Left colon (tissue), 2 donors: ENCODE measurements around the gene ANKRD23. TPM values are rescaled to one million over a fixed set of nuclear protein-coding genes. Genes with fewer than 3 reads are reported as not detected.

Experiments used
- ATAC-seq: fragments of 200-7000 bp; cut with Tn5 transposase; one replicate; pipeline ENCODE4 v1.9.1; 2020; ENCODE audit warnings: mild to moderate bottlenecking, moderate library complexity
- DNase-seq, 2 donors: peaks; one replicate each; pipeline ENCODE4 v3.0.0-alpha.2; 2020
- intact Hi-C, 2 donors: fragments of 100-400 bp; cut with DNase I in 1 of 2; cut with micrococcal nuclease in 1 of 2; formaldehyde crosslinking; loops; one replicate each; pipeline versions ENCODE4 v1.11.2 to v1.14.0; 2022; cut with DNase I, micrococcal nuclease
- total RNA-seq, 2 donors: library from RNA; stranded (reverse); fragmentation: NEBNext Ultra II Directional; extraction: Animal tissue kit (Norgen Biotek cat#: 25700); gene quantifications; one replicate each; pipeline ENCODE4 v1.2.1, GENCODE V29; 2021
- donor health status: DM: no; HTN: no; CAD: no.
- donor health status: DM: yes; HTN: yes; CAD: no.

ANKRD23 gene
- total RNA-seq, 2 donors from 2014 or later: 3.7 to 4.3 TPM

- intact Hi-C loops: no loop called here
- ATAC-seq: no peak
- DNase-seq: no peak
These were observed 18.8 kb downstream of the ANKRD23 start for GRCh38 chr2:96825057-96825456.

- DNase-seq (no peak), ATAC-seq (peak; percentile 50)
- intact Hi-C loops: no loop called here
These were observed 19.5 kb downstream of the ANKRD23 start for GRCh38 chr2:96824079-96824870.

GRCh38 chr2:96823198-96823597 lies 20.6 kb downstream of the ANKRD23 start:
- no peak for DNase-seq
- intact Hi-C loops: no loop called here

GRCh38 chr2:96822786-96823185 lies 21.0 kb downstream of the ANKRD23 start:
- ATAC-seq: no peak
- DNase-seq: no peak
- intact Hi-C loops: no loop called here

More at GRCh38 chr2:96823198-96823597, 20.6 kb downstream of the ANKRD23 start:
- ATAC-seq: no peak

GRCh38 chr2:96821113-96821675 lies 22.6 kb downstream of the ANKRD23 start:
- intact Hi-C loops: no loop called here
- ATAC-seq (no peak), DNase-seq (no peak)

GRCh38 chr2:96819876-96820511 lies 23.8 kb downstream of the ANKRD23 start:
- peak in 1 of 2 donors; percentile 19 for DNase-seq
- intact Hi-C loops: no loop called here
- ATAC-seq: no peak

GRCh38 chr2:96819128-96819875 lies 24.5 kb downstream of the ANKRD23 start:
- ATAC-seq (peak; percentile 73), DNase-seq (peak; percentile 76 to 88)

GRCh38 chr2:96817882-96818281 lies 25.9 kb downstream of the ANKRD23 start:
- ATAC-seq (no peak), DNase-seq (no peak)
- intact Hi-C loops: no loop called here

More at GRCh38 chr2:96819128-96819875, 24.5 kb downstream of the ANKRD23 start:
- intact Hi-C loops: no loop called here

- ATAC-seq (no peak), DNase-seq (peak in 1 of 2 donors; percentile 35)
- intact Hi-C loops: no loop called here
These were observed 26.8 kb downstream of the ANKRD23 start for GRCh38 chr2:96816836-96817702.

- intact Hi-C loops: no loop called here
- ATAC-seq: peak; percentile 77
- DNase-seq: peak; percentile 96 to 98
These were observed 27.5 kb downstream of the ANKRD23 start, which contains the start of gene CNNM3 for GRCh38 chr2:96816127-96816835. TSS of gene CNNM3 (plus strand) at chr2:96816268. CDS start at chr2:96816278, 10 bp downstream.

GRCh38 chr2:96815326-96816126 lies 28.3 kb downstream of the ANKRD23 start:
- DNase-seq: peak in 1 of 2 donors; percentile 51
- intact Hi-C loops: no loop called here
- no peak for ATAC-seq

GRCh38 chr2:96813656-96814055 lies 30.2 kb downstream of the ANKRD23 start:
- intact Hi-C loops: no loop called here
- no peak for DNase-seq
- peak; percentile 35 for ATAC-seq

GRCh38 chr2:96811917-96812316 lies 31.9 kb downstream of the ANKRD23 start:
- intact Hi-C loops: no loop called here
- DNase-seq: no peak
- ATAC-seq: no peak

GRCh38 chr2:96810783-96811192 lies 33.0 kb downstream of the ANKRD23 start:
- ATAC-seq (peak; percentile 8), DNase-seq (no peak)
- intact Hi-C loops: no loop called here

- intact Hi-C loops: no loop called here
- ATAC-seq: no peak
- DNase-seq: no peak
These were observed 33.7 kb downstream of the ANKRD23 start for GRCh38 chr2:96809951-96810782.
